Aorta (tissue), 5 donors: Measurements from ENCODE around the gene MYRFL. TPM values are rescaled to one million over a fixed set of nuclear protein-coding genes. Genes with fewer than 3 reads are reported as not detected.

Experiments
- ATAC-seq: fragments of 200-7000 bp; cut with Tn5 transposase; one replicate; pipeline ENCODE4 v1.9.1; 2022; ENCODE audit warnings: moderate library complexity; ENCODE audit not compliant: low FRiP score
- DNase-seq, 2 donors: peaks; one replicate each; pipeline ENCODE4 v3.0.0-alpha.2; 2020
- H3K27ac ChIP-seq, 2 donors: one replicate each; pipeline ENCODE4 v1.5.1; 2013; ENCODE audit warnings: low read length in 2 of 2, mild to moderate bottlenecking in 2 of 2, moderate library complexity in 2 of 2, control low read depth in 1 of 2, inconsistent platforms in 1 of 2, low read depth in 1 of 2
- H3K27me3 ChIP-seq, 2 donors: one replicate each; pipeline ENCODE4 v1.6.1; 2013; ENCODE audit warnings: control low read depth in 1 of 2, low read length in 1 of 2, mild to moderate bottlenecking in 1 of 2, moderate library complexity in 1 of 2; ENCODE audit not compliant: insufficient read depth in 2 of 2, control insufficient read depth in 1 of 2
- H3K36me3 ChIP-seq, 2 donors: one replicate each; pipeline ENCODE4 v1.6.1; 2013; ENCODE audit warnings: control low read depth in 1 of 2, low read length in 1 of 2, mild to moderate bottlenecking in 1 of 2; ENCODE audit not compliant: insufficient read depth in 2 of 2, control insufficient read depth in 1 of 2
- H3K4me1 ChIP-seq, 2 donors: one replicate each; pipeline ENCODE4 v1.6.1; 2013; ENCODE audit warnings: low read length in 2 of 2, control low read depth in 1 of 2, mild to moderate bottlenecking in 1 of 2, moderate library complexity in 1 of 2; ENCODE audit not compliant: insufficient read depth in 2 of 2, control insufficient read depth in 1 of 2
- H3K4me3 ChIP-seq, 2 donors: one replicate each; pipeline ENCODE4 v1.5.1; 2013; ENCODE audit warnings: low read length in 2 of 2, control low read depth in 1 of 2, mild to moderate bottlenecking in 1 of 2
- H3K9me3 ChIP-seq: one replicate; pipeline ENCODE4 v1.6.1; 2013; ENCODE audit warnings: mild to moderate bottlenecking, low read length; ENCODE audit not compliant: control insufficient read depth
- WGBS, 2 donors: extraction: QIAGEN DNeasy Blood & Tissue Kit; methylation state at CpG; one replicate each; pipeline ENCODE4 v1.1.7; 2013; 5-methylcytosine and 5-hydroxymethylcytosine counted together
- intact Hi-C, 2 donors: fragments of 100-400 bp; cut with DNase I; formaldehyde crosslinking; loops; one replicate each; pipeline versions ENCODE4 v1.14.2 to v1.15.0; 2022
- polyA plus RNA-seq, 2 donors: library from polyadenylated mRNA; stranded (reverse); fragments of 200-250 nt; gene quantifications; one replicate each; pipeline ENCODE4 v1.2.3, GENCODE V29; 2013
- total RNA-seq, 2 donors: library from RNA; stranded (reverse); fragmentation: NEBNext Ultra II Directional; extraction: Animal tissue kit (Norgen Biotek cat#: 25700); gene quantifications; one replicate each; pipeline ENCODE4 v1.2.1, GENCODE V29; 2021
- donor health status: healthy with polysubstance abuse.
- donor health status: Bipolar disorder and iron deficiency.
- donor health status: DM: no; HTN: no; CAD: no.
- donor health status: DM: no; HTN: no; CAD: no.
- donor health status: DM: yes; HTN: yes; CAD: no.

MYRFL gene
- total and polyA plus RNA-seq, 4 donors: 0.36 to 3.1 (median 0.58) TPM

DNA sequence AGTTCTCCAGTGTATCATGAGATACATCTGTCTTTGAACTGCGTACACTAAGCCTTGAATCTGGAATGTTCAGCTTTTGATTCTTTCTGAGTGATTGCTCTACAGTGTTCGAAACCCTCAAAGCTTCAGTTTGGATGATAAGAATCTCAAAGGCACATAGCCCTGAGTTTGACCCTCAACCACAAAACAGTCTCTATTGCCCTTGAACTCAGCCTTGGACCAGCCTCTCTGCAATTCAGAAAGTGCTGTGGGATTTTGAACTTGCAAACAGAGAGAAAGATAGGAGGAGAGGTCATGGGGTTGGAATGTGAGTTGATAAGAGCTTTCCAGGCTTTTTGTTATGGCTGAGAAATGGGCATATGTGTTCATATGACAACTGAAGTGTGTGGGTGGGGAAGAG, 100.3 kb downstream of the MYRFL start:
- intact Hi-C loops: no loop called here
- H3K4me3 ChIP-seq: no peak overlapping the region
- ATAC-seq (no peak), DNase-seq (no peak)
- H3K27ac ChIP-seq: no peak overlapping the region
- no peaks in the 10 kb centered on the region for H3K9me3 ChIP-seq
- H3K27me3 ChIP-seq: no peaks in the 10 kb centered on the region
- WGBS, 2 donors: 86 to 89% methylated on average over 2 of the region's 2 CpGs
- H3K4me1 ChIP-seq: no peaks in the 10 kb centered on the region
- H3K36me3 ChIP-seq: no peaks in the 10 kb centered on the region

DNA sequence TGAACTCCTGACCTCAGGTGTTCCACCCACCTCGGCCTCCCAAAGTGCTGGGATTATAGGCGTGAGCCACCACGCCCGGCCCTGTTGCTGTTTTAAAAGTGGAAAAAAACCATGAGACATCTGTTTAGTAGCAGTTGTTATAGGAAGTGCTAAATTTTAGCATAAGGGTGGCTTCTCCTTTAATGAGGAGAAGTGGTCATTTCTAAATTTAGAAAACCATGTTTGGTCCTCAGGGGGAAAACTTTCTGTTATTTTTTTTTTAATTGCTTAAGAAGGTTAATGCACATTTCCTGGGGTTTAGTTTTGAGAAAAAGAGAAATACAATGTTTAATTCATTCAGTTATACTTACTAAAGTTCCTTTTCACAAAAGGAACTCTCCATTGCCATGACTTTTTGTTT, 102.1 kb downstream of the MYRFL start:
- DNase-seq (no peak), ATAC-seq (no peak)
- H3K4me3 ChIP-seq: no peak overlapping the region
- WGBS, 2 donors: 93 to 94% methylated on average over 4 of the region's 4 CpGs
- H3K27me3 ChIP-seq: no peaks in the 10 kb centered on the region
- H3K36me3 ChIP-seq: no peaks in the 10 kb centered on the region
- H3K27ac ChIP-seq: no peak overlapping the region
- no peaks in the 10 kb centered on the region for H3K4me1 ChIP-seq
- no peaks in the 10 kb centered on the region for H3K9me3 ChIP-seq
- intact Hi-C loops: no loop called here

DNA sequence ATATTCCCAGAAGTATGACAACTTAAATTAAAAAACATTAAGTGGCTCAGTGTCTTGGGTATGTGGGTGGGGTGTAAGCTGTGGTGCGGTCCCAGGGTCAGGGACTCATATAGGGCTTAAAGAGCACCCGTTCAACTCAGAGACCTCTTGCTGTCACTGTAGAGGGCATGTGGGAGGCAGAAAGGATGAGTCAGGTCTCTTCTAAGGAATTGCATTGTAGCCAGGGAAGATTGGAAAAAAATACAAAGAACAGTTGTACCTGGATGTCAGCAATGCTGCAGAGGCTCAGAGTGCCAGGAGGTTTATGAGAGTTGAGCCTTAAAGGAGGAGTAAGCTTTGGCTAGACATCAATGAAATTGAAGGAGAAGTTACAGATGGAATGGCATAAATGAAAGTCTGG, 104.1 kb downstream of the MYRFL start:
- no peaks in the 10 kb centered on the region for H3K9me3 ChIP-seq
- no peak for DNase-seq
- intact Hi-C loops: no loop called here
- no peaks in the 10 kb centered on the region for H3K36me3 ChIP-seq
- no peaks in the 10 kb centered on the region for H3K4me1 ChIP-seq
- 82 to 88% methylated on average over 2 of the region's 2 CpGs for WGBS, 2 donors
- no peaks in the 10 kb centered on the region for H3K27me3 ChIP-seq
- no peak overlapping the region for H3K4me3 ChIP-seq
- ATAC-seq: no peak
- H3K27ac ChIP-seq: no peak overlapping the region

DNA sequence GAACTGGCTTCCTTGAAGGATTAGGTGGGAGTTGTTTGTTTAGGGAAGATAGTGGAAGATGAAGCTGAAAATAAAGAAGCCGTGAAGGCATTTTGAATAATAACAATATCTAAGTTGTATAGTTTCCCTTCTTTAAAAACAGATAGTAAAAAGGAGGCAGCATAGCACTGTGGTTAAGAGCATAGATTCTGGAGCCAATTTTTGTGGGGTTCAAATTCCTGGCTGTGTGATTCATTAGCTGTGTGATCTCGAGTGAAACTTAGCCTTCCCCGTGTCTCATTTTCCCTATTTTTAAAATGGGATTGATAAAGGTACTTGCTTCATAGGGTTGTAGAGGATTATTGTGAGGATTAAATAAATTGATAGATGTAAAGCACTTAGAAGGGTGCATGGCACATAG, 104.5 kb downstream of the MYRFL start:
- DNase-seq (no peak), ATAC-seq (no peak)
- intact Hi-C loops: no loop called here
- no peaks in the 10 kb centered on the region for H3K36me3 ChIP-seq
- H3K27ac ChIP-seq: no peak overlapping the region
- H3K27me3 ChIP-seq: no peaks in the 10 kb centered on the region
- no peaks in the 10 kb centered on the region for H3K4me1 ChIP-seq
- H3K4me3 ChIP-seq: no peak overlapping the region
- WGBS, 2 donors: 37 to 54% methylated on average over 3 of the region's 3 CpGs
- no peaks in the 10 kb centered on the region for H3K9me3 ChIP-seq

DNA sequence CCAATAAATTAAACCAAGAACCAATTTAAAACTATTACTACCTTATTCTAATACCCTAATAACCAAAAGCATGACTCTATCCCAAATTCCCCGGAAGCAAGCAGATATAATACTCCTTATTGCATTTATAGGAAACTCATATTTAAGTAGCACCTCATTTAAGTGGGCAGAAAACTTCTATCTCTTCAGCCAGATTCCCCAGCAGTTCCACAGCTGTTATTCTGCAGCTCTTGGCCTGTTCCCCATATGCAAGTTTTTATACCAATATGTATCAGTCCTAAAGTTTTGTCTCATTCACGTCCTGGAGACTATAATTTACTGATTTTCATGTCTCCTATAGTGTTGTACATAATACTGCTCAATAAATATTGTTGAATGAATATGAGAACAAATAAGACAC, 106.5 kb downstream of the MYRFL start:
- no peaks in the 10 kb centered on the region for H3K9me3 ChIP-seq
- WGBS, 2 donors: 45 to 72% methylated on average over 2 of the region's 2 CpGs
- H3K36me3 ChIP-seq: no peaks in the 10 kb centered on the region
- ATAC-seq (no peak), DNase-seq (no peak)
- intact Hi-C loops: no loop called here
- no peak overlapping the region for H3K27ac ChIP-seq
- no peaks in the 10 kb centered on the region for H3K4me1 ChIP-seq
- no peaks in the 10 kb centered on the region for H3K27me3 ChIP-seq
- no peak overlapping the region for H3K4me3 ChIP-seq

DNA sequence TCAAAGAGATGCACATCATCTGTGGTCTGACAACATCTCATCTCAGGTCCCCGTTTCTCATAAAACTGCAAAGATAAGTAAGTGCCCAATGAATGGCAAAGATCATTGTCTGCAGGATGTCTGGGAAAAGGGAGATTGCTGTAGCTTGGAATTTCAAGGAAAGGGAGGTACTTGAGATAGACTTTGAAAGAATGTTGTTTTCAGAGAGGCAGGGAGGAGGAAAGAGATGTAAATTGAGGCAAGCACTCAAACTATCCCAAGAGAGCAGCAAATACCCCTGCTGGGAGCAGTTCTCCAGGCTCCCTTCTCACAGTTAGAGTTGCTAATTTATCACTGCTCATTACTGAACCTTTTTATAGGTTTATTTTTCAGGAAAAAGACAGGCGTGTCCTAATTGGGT, 107.1 kb downstream of the MYRFL start:
- H3K4me1 ChIP-seq: no peaks in the 10 kb centered on the region
- ATAC-seq (no peak), DNase-seq (no peak)
- no peak overlapping the region for H3K27ac ChIP-seq
- no peaks in the 10 kb centered on the region for H3K9me3 ChIP-seq
- intact Hi-C loops: no loop called here
- H3K4me3 ChIP-seq: no peak overlapping the region
- H3K36me3 ChIP-seq: no peaks in the 10 kb centered on the region
- WGBS, 2 donors: 66 to 67% methylated on average over 2 of the region's 2 CpGs
- H3K27me3 ChIP-seq: no peaks in the 10 kb centered on the region

DNA sequence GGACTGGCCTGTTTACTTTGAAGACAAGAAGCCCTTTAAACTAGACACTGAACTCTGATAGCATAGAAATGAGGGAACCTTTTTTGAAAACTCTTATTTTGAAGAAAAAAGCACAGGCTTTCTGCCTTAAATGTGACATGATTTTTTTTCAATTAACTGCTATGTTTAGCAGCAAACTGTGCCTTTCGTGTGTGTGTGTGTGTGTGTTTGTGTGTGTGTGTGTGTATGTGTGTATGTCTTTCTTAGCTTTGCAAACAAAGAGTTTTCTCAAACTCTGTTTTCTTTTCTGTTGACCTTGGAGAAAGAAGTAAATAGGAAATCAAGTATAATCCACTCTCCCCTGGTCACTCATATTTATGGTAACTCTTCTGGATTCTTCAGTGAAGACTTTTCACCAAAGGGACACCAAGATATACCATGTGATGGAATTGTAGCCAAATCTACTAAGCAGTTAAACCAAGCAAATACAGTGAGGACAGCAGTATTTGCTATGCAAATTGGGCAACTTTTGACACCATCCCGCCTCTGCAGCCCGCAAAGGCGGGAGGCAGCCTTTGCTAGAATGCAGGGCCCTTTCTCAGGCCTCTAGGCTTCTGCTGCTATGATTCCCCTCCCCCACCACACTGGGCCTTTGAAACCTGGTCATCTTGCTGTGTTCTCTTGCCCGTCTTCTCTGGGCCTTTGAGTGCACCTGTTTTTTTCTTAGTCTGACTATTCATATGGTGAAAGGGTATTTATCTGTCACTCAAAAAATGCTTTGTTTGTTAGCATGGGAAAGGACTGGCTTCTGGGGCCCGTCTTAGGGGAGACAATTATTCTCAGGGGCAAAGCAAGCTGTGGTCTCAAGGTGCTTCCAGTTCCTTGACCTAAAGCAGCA, 107.9 kb downstream of the MYRFL start:
- Histone ChIP-seq H3K4me3 (no peak overlapping the region), H3K36me3 (no peaks in the 10 kb centered on the region), H3K27me3 (no peaks in the 10 kb centered on the region)

DNA sequence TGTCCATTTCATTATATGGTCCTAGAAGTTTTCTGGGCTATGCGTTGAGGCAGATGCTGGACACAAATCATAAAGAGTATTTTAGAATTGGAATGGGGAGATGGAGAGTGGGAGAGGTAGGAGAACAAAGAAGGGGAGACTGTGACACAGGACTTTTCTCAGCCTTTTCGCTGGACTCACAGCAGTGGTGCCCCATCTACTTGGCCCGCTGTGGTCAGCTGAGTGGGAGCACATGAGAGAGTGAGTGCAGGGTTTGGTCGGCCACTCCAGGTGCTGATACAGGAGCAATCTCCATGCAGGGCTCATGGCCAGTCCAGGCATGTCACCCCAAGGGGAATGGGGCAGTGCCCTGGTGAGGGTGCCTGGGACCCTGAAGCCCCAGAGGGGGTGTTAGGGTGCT, 109.0 kb downstream of the MYRFL start:
- Histone ChIP-seq H3K36me3 (no peaks in the 10 kb centered on the region), H3K9me3 (no peaks in the 10 kb centered on the region), H3K27ac (no peak overlapping the region), H3K4me1 (no peaks in the 10 kb centered on the region), H3K4me3 (no peak overlapping the region), H3K27me3 (no peaks in the 10 kb centered on the region)
- ATAC-seq (no peak), DNase-seq (no peak)
- 96 to 100% methylated on average over 4 of the region's 4 CpGs for WGBS, 2 donors
- intact Hi-C loops: no loop called here

More for the DNA sequence above, 107.9 kb downstream of the MYRFL start:
- intact Hi-C loops: no loop called here
- DNase-seq (no peak), ATAC-seq (no peak)
- H3K27ac ChIP-seq: no peak overlapping the region
- H3K9me3 ChIP-seq: no peaks in the 10 kb centered on the region
- WGBS, 2 donors: 66 to 82% methylated on average over 6 of the region's 6 CpGs
- no peaks in the 10 kb centered on the region for H3K4me1 ChIP-seq

DNA sequence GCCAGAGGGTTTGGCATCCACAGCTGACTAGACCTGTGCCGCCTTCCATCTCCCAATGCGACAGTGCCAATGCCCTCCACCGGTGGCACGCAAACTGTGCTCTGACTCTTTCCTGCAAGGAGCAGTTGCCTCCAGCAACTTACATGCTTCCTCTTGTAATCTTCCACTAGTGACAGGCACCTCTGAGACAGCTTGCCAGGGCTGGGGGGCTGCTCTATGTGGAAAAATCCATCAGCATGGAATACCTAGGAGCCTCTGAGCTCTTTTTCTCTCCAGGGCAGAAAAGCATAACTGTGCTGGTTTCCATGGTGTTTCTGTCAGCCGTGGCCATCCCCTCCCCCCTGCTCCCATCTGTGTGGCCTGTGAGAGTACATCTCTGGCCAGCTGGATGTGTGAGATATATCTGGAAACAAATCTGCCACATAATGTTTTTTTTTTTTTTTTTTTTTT, 110.6 kb downstream of the MYRFL start:
- H3K27me3 ChIP-seq: no peaks in the 10 kb centered on the region
- ATAC-seq (no peak), DNase-seq (no peak)
- H3K9me3 ChIP-seq: no peaks in the 10 kb centered on the region
- 40 to 57% methylated on average over 5 of the region's 5 CpGs for WGBS, 2 donors
- H3K27ac ChIP-seq: no peak overlapping the region
- no peaks in the 10 kb centered on the region for H3K36me3 ChIP-seq
- no peaks in the 10 kb centered on the region for H3K4me1 ChIP-seq
- intact Hi-C loops: no loop called here
- no peak overlapping the region for H3K4me3 ChIP-seq
